Upper lobe of left lung (tissue), 6 donors: Measurements from ENCODE around the gene HSF4. TPM values are rescaled to one million over a fixed set of nuclear protein-coding genes. Genes with fewer than 3 reads are reported as not detected.

ENCODE experiments used
- ATAC-seq, 2 donors: fragments of 200-7000 bp; cut with Tn5 transposase; one replicate each; pipeline ENCODE4 v1.9.1; 2022; ENCODE audit warnings: mild to moderate bottlenecking in 2 of 2, moderate library complexity in 2 of 2; ENCODE audit not compliant: low FRiP score in 2 of 2
- DNase-seq, 2 donors: peaks; one replicate each; pipeline ENCODE4 v3.0.0-alpha.2; 2019 to 2020
- H3K27ac ChIP-seq, 4 donors: fragments of 200-600 bp; sonication (generic); one replicate each; pipeline ENCODE4 v1.5.1; 2016 to 2019
- H3K27me3 ChIP-seq, 4 donors: fragments of 200-600 bp; sonication (generic); one replicate each; pipeline ENCODE4 v1.5.1; 2017 to 2019
- H3K36me3 ChIP-seq, 4 donors: fragments of 200-600 bp; sonication (generic); one replicate each; pipeline ENCODE4 v1.5.1; 2016 to 2019
- H3K4me1 ChIP-seq, 4 donors: fragments of 200-600 bp; sonication (generic); one replicate each; pipeline ENCODE4 v1.5.1; 2018 to 2019
- H3K4me3 ChIP-seq, 4 donors: fragments of 200-600 bp; sonication (generic); one replicate each; pipeline ENCODE4 v1.5.1; 2017 to 2019; ENCODE audit warnings: mild to moderate bottlenecking in 2 of 4, moderate library complexity in 1 of 4
- H3K9me3 ChIP-seq, 4 donors: fragments of 200-600 bp; sonication (generic); one replicate each; pipeline ENCODE4 v1.5.1; 2018 to 2019
- EP300 ChIP-seq, 4 donors: sonication (generic); formaldehyde crosslinking; IDR thresholded peaks; one replicate each; pipeline ENCODE4 v1.5.1; 2017; ENCODE audit warnings: antibody characterized with exemption in 4 of 4, control low read depth in 2 of 4
- POLR2A ChIP-seq, 4 donors: fragments of 450-650 bp; IDR thresholded peaks; one replicate each; pipeline ENCODE4 v1.5.1; 2016 to 2017; ENCODE audit warnings: antibody characterized with exemption in 4 of 4, mild to moderate bottlenecking in 2 of 4
- POLR2AphosphoS5 ChIP-seq, 2 donors: sonication (generic); formaldehyde crosslinking; IDR thresholded peaks; one replicate each; pipeline ENCODE4 v1.5.1; 2017; ENCODE audit warnings: antibody characterized with exemption in 2 of 2
- WGBS, 2 donors: methylation state at CpG; one replicate each; pipeline ENCODE4 v1.1.5; 2017 to 2018; 5-methylcytosine and 5-hydroxymethylcytosine counted together
- total RNA-seq, 6 donors: library from RNA; depleted of rRNA in 4 of 6; stranded (reverse); fragments of >200 nt in 4 of 6; gene quantifications; one replicate each; pipeline versions ENCODE4 v1.1.0 to v1.2.1, GENCODE V29; 2016 to 2021
- TF ChIP-seq, protein P1 (sequence below), 6 experiments: fragments of 450-650 bp in 4 of 6; fragments of 200-600 bp in 2 of 6; sonication (generic) in 2 of 6; IDR thresholded peaks; one replicate each; pipeline ENCODE4 v1.5.1; 2016 to 2019; ENCODE audit warnings: antibody characterized with exemption in 6 of 6
- donor health status: DM: no; HTN: no; CAD: no; lungs with moderate emphysema.
- donor health status: DM: no; HTN: yes; CAD: no; lungs with severe emphysema.

HSF4 gene
- 100 to 1,000 TPM in 2 of 6 donors, 10 to 100 TPM in 4; 33.4 to 784 (median 70.1) TPM for total RNA-seq

GRCh38 chr16:67164599-67165061 is at the start of gene HSF4:
Gene HSF4, plus strand, starts transcription at chr16:67164745. Its CDS starts 67 bp downstream, at chr16:67164812.
- 0% methylated on average over 1 to 2 of the region's 41 CpGs for WGBS, 2 donors
- H3K27me3 ChIP-seq: peaks cover 0 to 27% (median 10%) of the 10 kb centered on the region in 4 donors
- peak within 1 kb of the TSS in 3 of 4 donors; percentile 46 to 54 (median 53) for H3K27ac ChIP-seq
- H3K4me3 ChIP-seq: peak within 1 kb of the TSS in 3 of 4 donors; percentile 22 to 45 (median 42)
- no peaks in the 10 kb centered on the region for H3K36me3 ChIP-seq
- peak; percentile 78 to 94 for DNase-seq
- peak in 1 of 2 donors; percentile 66 for ATAC-seq
- H3K4me1 ChIP-seq: peaks cover 48 to 65% (median 60%) of the 10 kb centered on the region in 4 donors
- H3K9me3 ChIP-seq: no peaks in the 10 kb centered on the region
- TF ChIP-seq POLR2AphosphoS5 (IDR thresholded peaks at IDR 0.05) (no peak), POLR2A (IDR thresholded peaks at IDR 0.05) (peak in 1 of 4 donors; percentile 69)

- Histone ChIP-seq H3K27me3 (no peaks in the 10 kb centered on the region), H3K9me3 (no peaks in the 10 kb centered on the region), H3K4me3 (no peak overlapping the region), H3K4me1 (peaks cover 15 to 31% (median 19%) of the 10 kb centered on the region in 4 donors), H3K36me3 (peaks cover 0 to under 1% (median under 1%) of the 10 kb centered on the region in 4 donors), H3K27ac (no peak overlapping the region)
- no peak for TF ChIP-seq POLR2AphosphoS5 (IDR thresholded peaks at IDR 0.05)
- 83 to 92% methylated on average over 2 of the region's 2 CpGs for WGBS, 2 donors
- DNase-seq: no peak
- no peak for ATAC-seq
These were observed 49.8 kb upstream of the HSF4 start for GRCh38 chr16:67114793-67115192.

DNA sequence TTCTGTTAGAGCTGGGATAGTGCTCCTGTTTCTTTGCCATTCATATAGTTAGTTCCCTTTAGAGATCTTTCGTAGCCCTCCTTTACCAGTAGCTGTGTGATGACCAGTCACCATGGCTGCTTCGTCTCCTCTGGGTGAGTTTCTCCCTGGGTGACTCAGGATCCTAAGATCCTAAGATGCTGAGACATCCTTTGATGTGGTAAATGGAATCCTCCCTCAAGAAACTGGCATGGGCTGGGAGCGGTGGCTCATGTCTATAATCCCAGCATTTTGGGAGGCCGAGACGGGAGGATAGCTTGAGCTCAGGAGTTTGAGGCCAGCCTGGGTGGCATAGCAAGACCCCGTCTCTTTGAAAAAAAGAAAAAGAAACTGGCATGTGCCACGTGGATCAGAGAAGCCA is 48.9 kb upstream of the HSF4 start:
- H3K27me3 ChIP-seq: no peaks in the 10 kb centered on the region
- no peak for ATAC-seq
- no peaks in the 10 kb centered on the region for H3K9me3 ChIP-seq
- WGBS, 2 donors: 72 to 90% methylated on average over 7 of the region's 7 CpGs
- DNase-seq: no peak
- H3K27ac ChIP-seq: no peak overlapping the region
- peaks cover 11 to 27% (median 15%) of the 10 kb centered on the region in 4 donors for H3K4me1 ChIP-seq
- TF ChIP-seq, protein P1, sequence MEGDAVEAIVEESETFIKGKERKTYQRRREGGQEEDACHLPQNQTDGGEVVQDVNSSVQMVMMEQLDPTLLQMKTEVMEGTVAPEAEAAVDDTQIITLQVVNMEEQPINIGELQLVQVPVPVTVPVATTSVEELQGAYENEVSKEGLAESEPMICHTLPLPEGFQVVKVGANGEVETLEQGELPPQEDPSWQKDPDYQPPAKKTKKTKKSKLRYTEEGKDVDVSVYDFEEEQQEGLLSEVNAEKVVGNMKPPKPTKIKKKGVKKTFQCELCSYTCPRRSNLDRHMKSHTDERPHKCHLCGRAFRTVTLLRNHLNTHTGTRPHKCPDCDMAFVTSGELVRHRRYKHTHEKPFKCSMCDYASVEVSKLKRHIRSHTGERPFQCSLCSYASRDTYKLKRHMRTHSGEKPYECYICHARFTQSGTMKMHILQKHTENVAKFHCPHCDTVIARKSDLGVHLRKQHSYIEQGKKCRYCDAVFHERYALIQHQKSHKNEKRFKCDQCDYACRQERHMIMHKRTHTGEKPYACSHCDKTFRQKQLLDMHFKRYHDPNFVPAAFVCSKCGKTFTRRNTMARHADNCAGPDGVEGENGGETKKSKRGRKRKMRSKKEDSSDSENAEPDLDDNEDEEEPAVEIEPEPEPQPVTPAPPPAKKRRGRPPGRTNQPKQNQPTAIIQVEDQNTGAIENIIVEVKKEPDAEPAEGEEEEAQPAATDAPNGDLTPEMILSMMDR (IDR thresholded peaks at IDR 0.05): no peak
- TF ChIP-seq EP300 (IDR thresholded peaks at IDR 0.05): no peak
- TF ChIP-seq POLR2A (IDR thresholded peaks at IDR 0.05): no peak
- TF ChIP-seq POLR2AphosphoS5 (IDR thresholded peaks at IDR 0.05): no peak
- peaks cover 0 to 9% (median 8%) of the 10 kb centered on the region in 4 donors for H3K36me3 ChIP-seq
- H3K4me3 ChIP-seq: no peak overlapping the region

DNA sequence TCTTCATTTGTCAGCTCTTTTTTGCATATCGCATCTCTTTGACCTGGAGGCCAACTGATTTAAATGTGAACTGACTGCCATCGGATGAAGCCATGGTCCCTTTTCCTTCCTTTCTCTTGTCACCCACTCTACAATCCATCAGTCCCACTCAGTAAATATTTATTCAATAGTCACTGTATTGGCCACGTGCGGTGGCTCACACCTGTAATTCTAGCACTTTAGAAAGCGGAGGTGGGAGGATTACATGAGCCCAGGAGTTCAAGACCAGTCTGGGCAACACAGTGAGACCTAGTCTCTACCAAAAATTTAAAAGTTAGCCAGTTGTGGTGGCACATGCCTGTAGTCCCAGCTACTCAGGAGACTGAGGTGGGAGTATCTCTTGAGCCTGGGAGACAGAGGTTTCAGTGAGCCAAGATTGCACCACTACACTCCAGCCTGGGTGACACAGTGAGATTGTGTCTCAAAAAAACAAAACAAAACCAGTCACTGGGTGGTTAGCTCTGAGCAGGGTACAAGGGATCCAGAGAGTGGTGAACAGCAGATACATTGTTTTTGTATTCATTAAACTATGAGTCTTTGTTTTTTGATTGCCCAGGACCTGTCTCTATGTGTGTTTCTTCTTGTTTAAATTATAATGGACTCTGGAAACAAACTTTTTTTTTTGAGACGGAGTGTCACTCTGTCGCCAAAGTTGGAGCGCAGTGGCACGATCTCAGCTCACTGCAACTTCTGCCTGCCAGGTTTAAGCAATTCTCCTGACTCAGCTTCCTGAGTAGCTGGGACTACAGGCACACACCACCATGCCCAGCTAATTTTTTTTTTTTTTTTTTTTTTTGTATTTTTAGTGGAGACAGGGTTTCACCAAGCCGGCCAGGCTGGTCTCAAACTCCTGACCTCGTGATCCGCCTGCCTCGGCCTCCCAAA is 47.9 kb upstream of the HSF4 start:
- DNase-seq (peak in 1 of 2 donors; percentile 30), ATAC-seq (no peak)
- Histone ChIP-seq H3K27me3 (no peaks in the 10 kb centered on the region), H3K9me3 (no peaks in the 10 kb centered on the region), H3K4me1 (peaks cover under 1 to 17% (median 5%) of the 10 kb centered on the region in 4 donors), H3K4me3 (no peak overlapping the region), H3K27ac (peak overlapping the region; percentile 15 to 63 (median 32)), H3K36me3 (peaks cover 2 to 20% (median 15%) of the 10 kb centered on the region in 4 donors)
- no peak for TF ChIP-seq POLR2AphosphoS5 (IDR thresholded peaks at IDR 0.05)
- no peak for TF ChIP-seq POLR2A (IDR thresholded peaks at IDR 0.05)
- TF ChIP-seq EP300 (IDR thresholded peaks at IDR 0.05): no peak
- TF ChIP-seq, protein P1 (IDR thresholded peaks at IDR 0.05): no peak
- 68 to 76% methylated on average over 13 of the region's 13 CpGs for WGBS, 2 donors

GRCh38 chr16:67117716-67118115 is 46.8 kb upstream of the HSF4 start:
- Histone ChIP-seq H3K27me3 (no peaks in the 10 kb centered on the region), H3K4me1 (peaks cover 0 to 12% (median 3%) of the 10 kb centered on the region in 4 donors), H3K9me3 (no peaks in the 10 kb centered on the region), H3K27ac (no peak overlapping the region), H3K36me3 (peaks cover 5 to 30% (median 25%) of the 10 kb centered on the region in 4 donors), H3K4me3 (no peak overlapping the region)
- WGBS, 2 donors: 93 to 95% methylated on average over 9 of the region's 9 CpGs
- no peak for DNase-seq
- ATAC-seq: no peak
- TF ChIP-seq POLR2AphosphoS5 (IDR thresholded peaks at IDR 0.05) (no peak), POLR2A (IDR thresholded peaks at IDR 0.05) (no peak), EP300 (IDR thresholded peaks at IDR 0.05) (no peak)
- TF ChIP-seq, protein P1 (IDR thresholded peaks at IDR 0.05): no peak
